Measurements from ENCODE around the gene BATF. TPM values are rescaled to one million over a fixed set of nuclear protein-coding genes. Genes with fewer than 3 reads are reported as not detected.

BATF gene
- total RNA-seq, 2 experiments from 2014 or later, result 0.98 to 1.5 TPM

GRCh38 chr14:75495399-75495798 lies 26.9 kb upstream of the BATF start:
- H3K36me3 ChIP-seq (ENCODE audit: insufficient read depth, low read length), result no peaks in the 10 kb centered on the region
- H3K4me2 ChIP-seq (ENCODE audit: low read length), result no peak overlapping the region
- H3K4me3 ChIP-seq (ENCODE audit: low read depth, low read length, poor library complexity, severe bottlenecking), result no peak overlapping the region
- no peaks in the 10 kb centered on the region for H3K9me2 ChIP-seq (ENCODE audit: insufficient read depth, low read length)
- ChIA-PET CTCF (ENCODE audit: unreplicated experiment) (interaction anchor here (0.5 kb wide), 1 partner anchor 1190 kb away, joined by 3 read pairs; no protein-coding TSS in a partner anchor), POLR2A (interaction anchor here (0.6 to 1.4 kb wide), 8 partner anchors 11 to 187 kb away, joined by 3 to 4 read pairs (median 3); no protein-coding TSS in a partner anchor)
- peaks cover 12% of the 10 kb centered on the region for H3K4me1 ChIP-seq (ENCODE audit: insufficient read depth, low read length, poor library complexity, severe bottlenecking)
- no peaks in the 10 kb centered on the region for H3K9me3 ChIP-seq (ENCODE audit: low read length)
- DNase-seq (ENCODE audit: low spot score), result no peak
- no peaks in the 10 kb centered on the region for H3K79me2 ChIP-seq (ENCODE audit: insufficient read depth, low read depth, low read length)
- no peak for TF ChIP-seq CTCF (conservative IDR thresholded peaks at IDR 0.05; ENCODE audit: low read length)
- no peak for TF ChIP-seq EZH2phosphoT487 (IDR thresholded peaks at IDR 0.05; ENCODE audit: borderline replicate concordance, low read depth, low read length)
- no peak overlapping the region for H3K27ac ChIP-seq (ENCODE audit: low read depth, low read length, poor library complexity, severe bottlenecking)
- BruUV-seq (replicated peaks), result no TSS peak
- intact Hi-C loops (cut with micrococcal nuclease; ENCODE audit: unreplicated experiment), result no loop called here
- no peaks in the 10 kb centered on the region for H4K20me1 ChIP-seq (ENCODE audit: insufficient read depth, low read length)
- H2AFZ ChIP-seq (ENCODE audit: low read length), result no peak overlapping the region

- Histone ChIP-seq H3K9me2 (ENCODE audit: insufficient read depth, low read length) (no peaks in the 10 kb centered on the region), H3K4me2 (ENCODE audit: low read length) (no peak overlapping the region), H4K20me1 (ENCODE audit: insufficient read depth, low read length) (no peaks in the 10 kb centered on the region), H2AFZ (ENCODE audit: low read length) (no peak overlapping the region), H3K27ac (ENCODE audit: low read depth, low read length, poor library complexity, severe bottlenecking) (no peak overlapping the region), H3K4me1 (ENCODE audit: insufficient read depth, low read length, poor library complexity, severe bottlenecking) (peaks cover 12% of the 10 kb centered on the region), H3K79me2 (ENCODE audit: insufficient read depth, low read depth, low read length) (no peaks in the 10 kb centered on the region), H3K4me3 (ENCODE audit: low read depth, low read length, poor library complexity, severe bottlenecking) (no peak overlapping the region), H3K36me3 (ENCODE audit: insufficient read depth, low read length) (no peaks in the 10 kb centered on the region), H3K9me3 (ENCODE audit: low read length) (no peaks in the 10 kb centered on the region)
- intact Hi-C loops (cut with micrococcal nuclease; ENCODE audit: unreplicated experiment), result no loop called here
- DNase-seq (ENCODE audit: low spot score), result no peak
- TF ChIP-seq EZH2phosphoT487 (IDR thresholded peaks at IDR 0.05; ENCODE audit: borderline replicate concordance, low read depth, low read length) (no peak), CTCF (conservative IDR thresholded peaks at IDR 0.05; ENCODE audit: low read length) (no peak)
- CTCF ChIA-PET (ENCODE audit: unreplicated experiment), result no interaction called here
- BruUV-seq (replicated peaks), result no TSS peak
- POLR2A ChIA-PET, result interaction anchor here (0.7 to 1.4 kb wide), 6 partner anchors 11 to 188 kb away, joined by 3 read pairs; no protein-coding TSS in a partner anchor
Measured at GRCh38 chr14:75495882-75496281, 26.4 kb upstream of the BATF start.

- H3K4me1 ChIP-seq (ENCODE audit: insufficient read depth, low read length, poor library complexity, severe bottlenecking), result peaks cover 12% of the 10 kb centered on the region
- H3K9me2 ChIP-seq (ENCODE audit: insufficient read depth, low read length), result no peaks in the 10 kb centered on the region
- POLR2A ChIA-PET, result interaction anchor here (0.6 to 0.9 kb wide), 2 partner anchors 59 to 376 kb away, joined by 3 to 4 read pairs; no protein-coding TSS in a partner anchor
- CTCF ChIA-PET (ENCODE audit: unreplicated experiment), result no interaction called here
- no peak overlapping the region for H3K4me3 ChIP-seq (ENCODE audit: low read depth, low read length, poor library complexity, severe bottlenecking)
- no peaks in the 10 kb centered on the region for H4K20me1 ChIP-seq (ENCODE audit: insufficient read depth, low read length)
- H3K36me3 ChIP-seq (ENCODE audit: insufficient read depth, low read length), result no peaks in the 10 kb centered on the region
- intact Hi-C loops (cut with micrococcal nuclease; ENCODE audit: unreplicated experiment), result no loop called here
- no peak overlapping the region for H2AFZ ChIP-seq (ENCODE audit: low read length)
- no TSS peak for BruUV-seq (replicated peaks)
- no peak overlapping the region for H3K27ac ChIP-seq (ENCODE audit: low read depth, low read length, poor library complexity, severe bottlenecking)
- H3K79me2 ChIP-seq (ENCODE audit: insufficient read depth, low read depth, low read length), result no peaks in the 10 kb centered on the region
- H3K9me3 ChIP-seq (ENCODE audit: low read length), result no peaks in the 10 kb centered on the region
- no peak overlapping the region for H3K4me2 ChIP-seq (ENCODE audit: low read length)
- TF ChIP-seq EZH2phosphoT487 (IDR thresholded peaks at IDR 0.05; ENCODE audit: borderline replicate concordance, low read depth, low read length) (no peak), CTCF (conservative IDR thresholded peaks at IDR 0.05; ENCODE audit: low read length) (no peak)
- DNase-seq (ENCODE audit: low spot score), result no peak
Measured at GRCh38 chr14:75496755-75497154, 25.5 kb upstream of the BATF start.
